ENCODE measurements around the gene CFAP99.

DNA sequence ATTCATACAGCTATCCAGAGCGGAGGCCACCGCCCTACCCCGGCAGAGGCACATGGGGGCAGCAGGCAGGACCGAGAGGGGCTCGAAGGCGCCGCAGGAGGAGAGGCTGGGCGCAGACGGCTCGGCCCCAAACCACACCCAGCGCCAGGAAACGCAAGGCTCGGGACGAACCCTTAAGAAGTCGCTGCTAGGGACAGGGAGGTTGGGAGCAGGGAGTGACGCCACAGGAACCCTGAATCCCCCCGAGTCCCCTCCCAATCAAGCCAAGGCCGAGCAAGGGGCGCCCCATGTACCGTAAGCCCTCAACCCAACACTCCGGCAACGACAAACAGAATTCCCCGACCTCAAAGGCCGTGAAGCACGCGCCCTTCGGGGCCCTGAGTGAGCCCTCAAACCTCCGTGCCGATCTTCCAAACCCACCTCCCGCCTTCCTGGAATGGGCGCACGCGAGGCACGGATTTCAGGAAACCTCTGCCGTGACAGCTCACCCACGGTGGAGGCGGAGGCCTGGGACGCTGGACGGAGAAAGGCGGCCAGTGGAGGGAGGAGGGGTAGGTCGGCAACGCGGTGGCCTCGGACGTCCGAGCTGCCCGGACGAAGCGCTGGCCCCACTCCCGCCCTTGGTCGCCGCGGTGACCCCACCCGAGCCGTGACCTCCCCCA, 2.1 kb upstream of the CFAP99 start:
- TF ChIP-seq, protein P1, sequence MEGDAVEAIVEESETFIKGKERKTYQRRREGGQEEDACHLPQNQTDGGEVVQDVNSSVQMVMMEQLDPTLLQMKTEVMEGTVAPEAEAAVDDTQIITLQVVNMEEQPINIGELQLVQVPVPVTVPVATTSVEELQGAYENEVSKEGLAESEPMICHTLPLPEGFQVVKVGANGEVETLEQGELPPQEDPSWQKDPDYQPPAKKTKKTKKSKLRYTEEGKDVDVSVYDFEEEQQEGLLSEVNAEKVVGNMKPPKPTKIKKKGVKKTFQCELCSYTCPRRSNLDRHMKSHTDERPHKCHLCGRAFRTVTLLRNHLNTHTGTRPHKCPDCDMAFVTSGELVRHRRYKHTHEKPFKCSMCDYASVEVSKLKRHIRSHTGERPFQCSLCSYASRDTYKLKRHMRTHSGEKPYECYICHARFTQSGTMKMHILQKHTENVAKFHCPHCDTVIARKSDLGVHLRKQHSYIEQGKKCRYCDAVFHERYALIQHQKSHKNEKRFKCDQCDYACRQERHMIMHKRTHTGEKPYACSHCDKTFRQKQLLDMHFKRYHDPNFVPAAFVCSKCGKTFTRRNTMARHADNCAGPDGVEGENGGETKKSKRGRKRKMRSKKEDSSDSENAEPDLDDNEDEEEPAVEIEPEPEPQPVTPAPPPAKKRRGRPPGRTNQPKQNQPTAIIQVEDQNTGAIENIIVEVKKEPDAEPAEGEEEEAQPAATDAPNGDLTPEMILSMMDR (conservative IDR thresholded peaks at IDR 0.05; ENCODE audit: low read depth, low read length) = no peak
- TF ChIP-seq RAD21 (IDR thresholded peaks at IDR 0.05; ENCODE audit: low read length) (no peak), POLR2A (IDR thresholded peaks at IDR 0.05; ENCODE audit: low read depth, low read length) (no peak), FOS (IDR thresholded peaks at IDR 0.05; ENCODE audit: low read depth, low read length) (no peak), MXI1 (IDR thresholded peaks at IDR 0.05; ENCODE audit: borderline replicate concordance, low read depth, low read length) (no peak), CHD1 (IDR thresholded peaks at IDR 0.05; ENCODE audit: low read depth, low read length) (no peak), RFX5 (IDR thresholded peaks at IDR 0.05; ENCODE audit: low read depth, low read length) (no peak), NFE2L2 (IDR thresholded peaks at IDR 0.05; ENCODE audit: low read depth, low read length) (no peak), BHLHE40 (IDR thresholded peaks at IDR 0.05; ENCODE audit: low read depth, low read length) (no peak), CEBPB (IDR thresholded peaks at IDR 0.05; ENCODE audit: low read depth, low read length) (no peak), MAZ (IDR thresholded peaks at IDR 0.05; ENCODE audit: borderline replicate concordance, low read depth, low read length) (no peak)

All from IMR-90 (cell line).